Left lung (tissue), 10 donors: Measurements from ENCODE around the gene ROBO4. TPM values are rescaled to one million over a fixed set of nuclear protein-coding genes. Genes with fewer than 3 reads are reported as not detected.

ENCODE experiments used
- ATAC-seq: fragments of 200-7000 bp; cut with Tn5 transposase; one replicate; pipeline ENCODE4 v1.9.1; 2020; ENCODE audit warnings: moderate library complexity
- DNase-seq, 4 donors: peaks; one replicate each; pipeline ENCODE4 v3.0.0-alpha.2; 2013 to 2020
- H3K27ac ChIP-seq, 2 donors: fragments of 200-600 bp; sonication (generic) in 1 of 2; one replicate each; pipeline versions ENCODE4 v1.5.0 to v1.8.0; 2020 to 2021
- H3K27me3 ChIP-seq, 2 donors: fragments of 200-600 bp; sonication (generic) in 1 of 2; one replicate each; pipeline versions ENCODE4 v1.5.0 to v1.8.0; 2020 to 2021
- H3K36me3 ChIP-seq, 2 donors: fragments of 200-600 bp; sonication (generic) in 1 of 2; one replicate each; pipeline versions ENCODE4 v1.5.0 to v1.8.0; 2020 to 2021
- H3K4me1 ChIP-seq, 2 donors: fragments of 200-600 bp; one replicate each; pipeline ENCODE4 v1.8.0; 2021
- H3K4me3 ChIP-seq, 2 donors: fragments of 200-600 bp; sonication (generic) in 1 of 2; one replicate each; pipeline versions ENCODE4 v1.5.0 to v1.8.0; 2020 to 2021; ENCODE audit warnings: mild to moderate bottlenecking in 1 of 2
- H3K9me3 ChIP-seq, 2 donors: fragments of 200-600 bp; sonication (generic) in 1 of 2; one replicate each; pipeline versions ENCODE4 v1.5.0 to v1.8.0; 2020 to 2021
- intact Hi-C, 2 donors: fragments of 100-400 bp; cut with DNase I; formaldehyde crosslinking; loops; one replicate each; pipeline versions ENCODE4 v1.11.2 to v1.14.2; 2022
- polyA plus RNA-seq, 6 donors: library from polyadenylated mRNA; unstranded; fragments of 120-200 nt; gene quantifications; one replicate each; pipeline ENCODE4 v1.2.1, GENCODE V29; 2013; ENCODE audit not compliant: insufficient read length in 6 of 6
- total RNA-seq, 2 donors: library from RNA; stranded (reverse); fragmentation: NEBNext Ultra II Directional; extraction: Animal tissue kit (Norgen Biotek cat#: 25700); gene quantifications; one replicate each; pipeline ENCODE4 v1.2.1, GENCODE V29; 2021
- TF ChIP-seq, protein P1 (sequence below), 2 donors: fragments of 200-600 bp; sonication (generic) in 1 of 2; IDR thresholded peaks; one replicate each; pipeline versions ENCODE4 v1.5.0 to v1.8.0; 2021; ENCODE audit warnings: antibody characterized with exemption in 2 of 2
- donor health status: DM: no; HTN: yes; CAD: no.
- donor health status: DM: no; HTN: no; CAD: no.

ROBO4 gene
- total and polyA plus RNA-seq, 8 donors: 31.1 to 61.9 (median 44.1) TPM

DNA sequence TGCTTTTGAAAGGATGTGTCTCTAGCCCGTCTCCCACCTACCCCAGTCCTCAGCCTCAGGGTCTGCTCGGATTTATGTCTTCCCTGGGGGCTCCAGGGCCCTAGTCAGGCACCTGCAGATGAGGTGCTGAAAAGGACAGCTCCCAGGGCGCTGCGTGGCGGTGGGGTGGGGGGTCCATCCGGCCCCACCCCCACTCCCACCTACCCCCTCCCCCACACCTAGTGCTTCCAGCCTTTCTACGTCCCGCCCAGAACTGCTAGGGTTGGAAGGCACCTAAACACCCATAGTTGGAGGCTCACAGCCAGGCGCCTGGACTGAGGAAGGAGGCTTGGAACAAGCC, 33.9 kb downstream of the ROBO4 start:
- ATAC-seq (peak; percentile 31), DNase-seq (no peak)
- Histone ChIP-seq H3K27ac (no peak overlapping the region), H3K36me3 (no peaks in the 10 kb centered on the region), H3K9me3 (no peaks in the 10 kb centered on the region), H3K4me1 (peaks cover 9 to 44% of the 10 kb centered on the region in 2 donors), H3K4me3 (no peak overlapping the region), H3K27me3 (peaks cover 61 to 99% of the 10 kb centered on the region in 2 donors)
- TF ChIP-seq, protein P1, sequence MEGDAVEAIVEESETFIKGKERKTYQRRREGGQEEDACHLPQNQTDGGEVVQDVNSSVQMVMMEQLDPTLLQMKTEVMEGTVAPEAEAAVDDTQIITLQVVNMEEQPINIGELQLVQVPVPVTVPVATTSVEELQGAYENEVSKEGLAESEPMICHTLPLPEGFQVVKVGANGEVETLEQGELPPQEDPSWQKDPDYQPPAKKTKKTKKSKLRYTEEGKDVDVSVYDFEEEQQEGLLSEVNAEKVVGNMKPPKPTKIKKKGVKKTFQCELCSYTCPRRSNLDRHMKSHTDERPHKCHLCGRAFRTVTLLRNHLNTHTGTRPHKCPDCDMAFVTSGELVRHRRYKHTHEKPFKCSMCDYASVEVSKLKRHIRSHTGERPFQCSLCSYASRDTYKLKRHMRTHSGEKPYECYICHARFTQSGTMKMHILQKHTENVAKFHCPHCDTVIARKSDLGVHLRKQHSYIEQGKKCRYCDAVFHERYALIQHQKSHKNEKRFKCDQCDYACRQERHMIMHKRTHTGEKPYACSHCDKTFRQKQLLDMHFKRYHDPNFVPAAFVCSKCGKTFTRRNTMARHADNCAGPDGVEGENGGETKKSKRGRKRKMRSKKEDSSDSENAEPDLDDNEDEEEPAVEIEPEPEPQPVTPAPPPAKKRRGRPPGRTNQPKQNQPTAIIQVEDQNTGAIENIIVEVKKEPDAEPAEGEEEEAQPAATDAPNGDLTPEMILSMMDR (IDR thresholded peaks at IDR 0.05): no peak
- intact Hi-C loops: no loop called here

DNA sequence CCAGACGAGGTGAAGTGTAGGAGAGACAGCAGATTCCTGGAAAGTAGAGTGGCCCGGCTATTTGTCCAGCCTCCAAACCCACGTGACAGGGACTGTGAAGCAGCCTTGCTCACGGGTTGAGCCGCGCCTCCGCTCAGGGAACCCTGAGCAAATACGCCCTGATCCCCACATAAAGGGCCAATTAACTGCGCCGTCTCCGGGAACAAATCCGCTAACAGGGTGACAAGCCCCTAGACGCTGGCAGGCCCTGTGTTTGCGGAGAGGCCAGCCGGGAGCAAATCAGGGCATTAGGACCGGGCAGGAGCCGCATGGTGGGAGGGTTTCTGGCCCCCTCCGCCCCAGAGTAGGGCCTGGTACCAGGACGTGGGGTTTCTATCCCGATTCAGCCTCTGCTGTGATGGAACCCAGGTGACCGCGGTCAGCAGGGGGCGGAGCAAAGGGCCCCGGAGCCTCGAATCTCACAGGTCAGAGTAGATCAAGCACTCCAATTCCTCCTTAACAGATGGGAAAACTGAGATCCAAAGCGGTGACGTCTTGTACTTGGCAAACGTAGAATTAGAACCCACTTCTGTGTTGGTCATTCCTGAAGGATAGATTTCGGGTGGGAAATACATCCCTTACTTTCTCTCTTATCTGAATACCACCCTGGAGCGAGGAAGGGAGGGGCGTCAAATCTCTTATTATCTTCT, 34.4 kb downstream of the ROBO4 start:
- peak overlapping the region in 1 of 2 donors; percentile 13 for H3K4me3 ChIP-seq
- intact Hi-C loops: no loop called here

DNA sequence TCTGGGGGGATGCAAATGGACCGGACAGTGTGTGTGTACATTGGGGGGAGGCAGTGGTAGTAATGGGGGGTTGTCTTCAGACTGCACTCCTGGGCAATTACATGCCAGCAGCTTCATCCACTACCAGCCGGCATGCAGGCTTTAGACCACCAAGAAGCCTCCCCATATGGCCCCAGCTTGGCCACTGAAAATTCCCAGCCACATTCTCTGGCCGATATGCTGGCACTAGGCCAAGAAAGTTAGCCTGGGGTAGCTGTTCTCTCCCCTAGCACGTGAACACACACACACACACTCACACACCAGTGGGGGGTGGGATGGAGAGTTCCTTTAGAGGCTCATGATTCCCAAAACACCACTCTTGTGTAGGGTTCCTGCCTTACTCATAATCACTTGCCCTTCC, 36.0 kb downstream of the ROBO4 start:
- peaks cover 9 to 24% of the 10 kb centered on the region in 2 donors for H3K4me1 ChIP-seq
- H3K9me3 ChIP-seq: no peaks in the 10 kb centered on the region
- H3K27me3 ChIP-seq: peaks cover 42 to 97% of the 10 kb centered on the region in 2 donors
- TF ChIP-seq, protein P1 (IDR thresholded peaks at IDR 0.05): no peak
- no peak overlapping the region for H3K4me3 ChIP-seq
- no peak overlapping the region for H3K27ac ChIP-seq
- ATAC-seq: no peak
- no peaks in the 10 kb centered on the region for H3K36me3 ChIP-seq
- DNase-seq: no peak
- intact Hi-C loops: no loop called here

More for the DNA sequence above, 34.4 kb downstream of the ROBO4 start:
- Histone ChIP-seq H3K36me3 (no peaks in the 10 kb centered on the region), H3K9me3 (no peaks in the 10 kb centered on the region), H3K4me1 (peaks cover 9 to 38% of the 10 kb centered on the region in 2 donors), H3K27ac (no peak overlapping the region), H3K27me3 (peaks cover 57 to 99% of the 10 kb centered on the region in 2 donors)
- DNase-seq: peak in 3 of 4 donors; percentile 47 to 81 (median 60)
- peak; percentile 86 for ATAC-seq
- TF ChIP-seq, protein P1 (IDR thresholded peaks at IDR 0.05): no peak

DNA sequence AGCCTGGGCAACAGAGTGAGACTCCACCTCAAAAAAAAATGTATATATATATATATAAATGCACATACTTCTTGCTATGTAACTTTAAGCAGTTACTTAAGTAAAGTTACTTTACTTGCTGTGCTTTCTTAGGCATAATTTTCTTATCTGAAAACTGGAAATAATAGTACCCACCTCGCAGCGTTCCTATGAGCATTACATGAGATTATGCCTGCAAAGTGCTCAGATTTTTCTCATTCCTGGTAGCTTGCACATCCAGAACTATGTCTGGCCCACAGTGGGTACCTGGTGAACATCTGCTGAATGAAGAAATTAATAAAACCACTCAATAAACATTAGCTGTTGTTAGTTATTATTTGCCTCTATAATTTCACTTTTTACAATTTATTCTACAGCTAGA, 38.5 kb downstream of the ROBO4 start:
- H3K27ac ChIP-seq: no peak overlapping the region
- DNase-seq: no peak
- H3K4me3 ChIP-seq: no peak overlapping the region
- TF ChIP-seq, protein P1 (IDR thresholded peaks at IDR 0.05): no peak
- peaks cover 25 to 84% of the 10 kb centered on the region in 2 donors for H3K27me3 ChIP-seq
- intact Hi-C loops: no loop called here
- H3K36me3 ChIP-seq: no peaks in the 10 kb centered on the region
- H3K9me3 ChIP-seq: no peaks in the 10 kb centered on the region
- H3K4me1 ChIP-seq: peaks cover 0 to 7% of the 10 kb centered on the region in 2 donors
- ATAC-seq: no peak

DNA sequence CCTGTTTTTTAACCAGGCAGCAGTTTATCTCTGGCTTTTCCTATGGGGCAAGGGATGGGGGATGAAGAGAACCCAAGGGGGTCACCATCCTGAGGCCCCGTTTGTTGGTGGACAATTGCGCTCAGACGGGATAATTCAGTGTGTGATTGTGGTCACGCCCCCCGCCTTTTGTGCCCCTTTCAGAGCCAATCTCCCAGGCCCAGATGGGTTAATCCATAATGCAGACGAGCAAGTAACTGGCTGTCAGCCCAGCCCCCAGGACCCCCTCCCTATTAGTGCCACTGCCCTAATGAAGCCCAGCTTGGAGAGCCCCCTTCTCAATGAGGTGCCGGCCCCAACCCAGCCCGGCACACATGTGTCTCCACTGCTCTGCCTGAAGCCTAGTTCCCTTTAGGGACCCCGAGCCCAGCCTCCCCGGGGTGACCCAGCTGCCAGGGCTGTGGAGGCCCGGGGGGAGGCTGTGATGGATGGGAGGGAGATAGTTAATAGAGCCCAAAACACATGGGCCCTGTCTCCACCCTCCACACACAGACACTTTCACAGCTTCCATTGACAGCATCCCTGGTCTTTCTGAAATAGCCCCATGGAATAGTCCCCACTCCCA, 51.5 kb downstream of the ROBO4 start:
- peaks cover 58 to 100% of the 10 kb centered on the region in 2 donors for H3K27me3 ChIP-seq
- TF ChIP-seq, protein P1 (IDR thresholded peaks at IDR 0.05): no peak
- DNase-seq (no peak), ATAC-seq (no peak)
- H3K4me1 ChIP-seq: peaks cover 10% of the 10 kb centered on the region in 2 donors
- H3K4me3 ChIP-seq: no peak overlapping the region
- no peaks in the 10 kb centered on the region for H3K36me3 ChIP-seq
- no peak overlapping the region for H3K27ac ChIP-seq
- intact Hi-C loops: no loop called here
- H3K9me3 ChIP-seq: no peaks in the 10 kb centered on the region
